ENCODE measurements around the gene GPRC5B.

GPRC5B gene

DNA sequence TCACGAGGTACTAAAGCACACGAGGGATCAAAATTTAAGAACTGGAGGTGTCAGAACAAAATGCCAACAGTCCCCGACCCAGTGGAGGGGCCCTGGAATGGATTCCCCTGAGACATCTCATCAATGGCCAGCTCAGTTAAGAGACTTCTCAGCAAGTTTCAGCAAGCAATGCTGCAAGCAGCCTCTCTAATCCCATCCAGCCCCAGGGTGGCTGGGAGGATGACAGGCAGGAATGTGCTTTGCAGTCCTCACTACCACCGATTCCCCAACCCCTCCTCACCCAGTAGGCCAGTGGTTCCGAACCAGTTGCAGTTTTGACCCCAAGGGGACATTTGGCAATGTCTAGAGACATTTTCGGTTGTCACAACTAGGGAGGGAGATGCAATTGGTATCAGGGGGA is 8.7 kb downstream of the GPRC5B start:
- no peak overlapping the region for H3K4me3 ChIP-seq (ENCODE audit: control insufficient read depth, low read depth, low read length)
- DNase-seq (ENCODE audit: low read depth), result no peak
- TF ChIP-seq, protein P1, sequence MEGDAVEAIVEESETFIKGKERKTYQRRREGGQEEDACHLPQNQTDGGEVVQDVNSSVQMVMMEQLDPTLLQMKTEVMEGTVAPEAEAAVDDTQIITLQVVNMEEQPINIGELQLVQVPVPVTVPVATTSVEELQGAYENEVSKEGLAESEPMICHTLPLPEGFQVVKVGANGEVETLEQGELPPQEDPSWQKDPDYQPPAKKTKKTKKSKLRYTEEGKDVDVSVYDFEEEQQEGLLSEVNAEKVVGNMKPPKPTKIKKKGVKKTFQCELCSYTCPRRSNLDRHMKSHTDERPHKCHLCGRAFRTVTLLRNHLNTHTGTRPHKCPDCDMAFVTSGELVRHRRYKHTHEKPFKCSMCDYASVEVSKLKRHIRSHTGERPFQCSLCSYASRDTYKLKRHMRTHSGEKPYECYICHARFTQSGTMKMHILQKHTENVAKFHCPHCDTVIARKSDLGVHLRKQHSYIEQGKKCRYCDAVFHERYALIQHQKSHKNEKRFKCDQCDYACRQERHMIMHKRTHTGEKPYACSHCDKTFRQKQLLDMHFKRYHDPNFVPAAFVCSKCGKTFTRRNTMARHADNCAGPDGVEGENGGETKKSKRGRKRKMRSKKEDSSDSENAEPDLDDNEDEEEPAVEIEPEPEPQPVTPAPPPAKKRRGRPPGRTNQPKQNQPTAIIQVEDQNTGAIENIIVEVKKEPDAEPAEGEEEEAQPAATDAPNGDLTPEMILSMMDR (IDR thresholded peaks at IDR 0.05; ENCODE audit: control insufficient read depth, insufficient read depth, low read depth, low read length, missing control alignments), result no peak

GRCh38 chr16:19874851-19875546 is 9.6 kb downstream of the GPRC5B start:
- no peak for DNase-seq (ENCODE audit: low read depth)
- no peak overlapping the region for H3K4me3 ChIP-seq (ENCODE audit: control insufficient read depth, low read depth, low read length)

DNA sequence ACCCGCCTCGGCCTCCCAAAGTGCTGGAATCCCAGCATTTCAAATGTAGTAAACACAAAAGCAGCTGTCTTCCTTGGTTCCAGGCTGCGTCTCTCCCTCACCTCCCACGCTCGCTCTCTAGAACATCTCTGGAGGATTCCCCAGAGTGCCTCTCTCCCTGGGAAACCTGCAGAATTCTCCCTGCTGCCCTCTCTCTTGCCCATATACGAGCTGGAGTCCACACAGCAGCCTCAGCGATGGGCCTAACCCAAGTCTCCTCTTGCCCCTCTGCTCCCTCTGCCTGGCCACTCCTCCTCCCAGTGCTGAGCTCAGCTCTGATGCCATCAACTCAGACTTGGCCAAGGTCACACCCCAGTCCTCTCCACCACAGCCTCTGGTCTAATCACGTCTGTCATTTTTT is 10.6 kb downstream of the GPRC5B start:
- no peak overlapping the region for H3K4me3 ChIP-seq (ENCODE audit: control insufficient read depth, low read depth, low read length)
- TF ChIP-seq, protein P1 (IDR thresholded peaks at IDR 0.05; ENCODE audit: control insufficient read depth, insufficient read depth, low read depth, low read length, missing control alignments), result no peak
- no peak for DNase-seq (ENCODE audit: low read depth)

More at GRCh38 chr16:19874851-19875546, 9.6 kb downstream of the GPRC5B start:
- TF ChIP-seq, protein P1 (IDR thresholded peaks at IDR 0.05; ENCODE audit: control insufficient read depth, insufficient read depth, low read depth, low read length, missing control alignments), result no peak

- no peak for DNase-seq (ENCODE audit: low read depth)
- TF ChIP-seq, protein P1 (IDR thresholded peaks at IDR 0.05; ENCODE audit: control insufficient read depth, insufficient read depth, low read depth, low read length, missing control alignments), result no peak
- no peak overlapping the region for H3K4me3 ChIP-seq (ENCODE audit: control insufficient read depth, low read depth, low read length)
Measured at GRCh38 chr16:19872935-19873334, 11.7 kb downstream of the GPRC5B start.

DNA sequence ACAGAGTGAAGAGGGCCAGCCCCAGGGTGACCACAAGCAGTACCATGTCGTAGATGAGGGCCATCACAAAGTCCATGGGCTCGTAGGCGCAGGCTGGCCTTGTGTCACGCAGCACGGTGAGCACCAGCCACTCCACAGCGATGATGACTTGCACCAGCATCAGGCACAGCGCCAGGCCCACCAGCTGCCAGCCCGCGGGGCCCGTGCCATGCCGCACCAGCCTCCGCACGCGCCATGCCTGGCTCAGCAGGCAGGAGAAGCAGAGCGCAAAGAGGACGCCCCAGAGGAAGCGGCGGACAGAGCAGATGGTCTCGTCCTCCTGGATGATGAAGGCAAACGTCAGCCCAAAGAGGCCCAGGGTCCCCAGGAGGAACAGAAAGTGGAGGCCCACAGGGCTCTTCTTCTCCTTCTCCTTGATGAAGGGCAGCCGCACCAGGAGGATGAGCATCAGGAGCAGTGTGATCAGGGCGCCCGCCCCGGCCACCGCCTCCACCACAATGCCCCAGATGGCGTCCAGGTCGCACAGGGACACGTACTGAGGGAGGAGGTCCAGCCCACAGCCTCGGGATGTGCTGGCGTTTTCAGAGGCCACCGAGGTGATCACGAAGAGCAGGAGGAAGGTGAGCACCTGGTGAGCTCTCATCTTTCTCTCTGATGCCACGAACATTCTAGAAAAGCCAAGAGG is 12.3 kb downstream of the GPRC5B start:
- no peak overlapping the region for H3K4me3 ChIP-seq (ENCODE audit: control insufficient read depth, low read depth, low read length)
- DNase-seq (ENCODE audit: low read depth), result no peak
- TF ChIP-seq, protein P1 (IDR thresholded peaks at IDR 0.05; ENCODE audit: control insufficient read depth, insufficient read depth, low read depth, low read length, missing control alignments), result no peak

DNA sequence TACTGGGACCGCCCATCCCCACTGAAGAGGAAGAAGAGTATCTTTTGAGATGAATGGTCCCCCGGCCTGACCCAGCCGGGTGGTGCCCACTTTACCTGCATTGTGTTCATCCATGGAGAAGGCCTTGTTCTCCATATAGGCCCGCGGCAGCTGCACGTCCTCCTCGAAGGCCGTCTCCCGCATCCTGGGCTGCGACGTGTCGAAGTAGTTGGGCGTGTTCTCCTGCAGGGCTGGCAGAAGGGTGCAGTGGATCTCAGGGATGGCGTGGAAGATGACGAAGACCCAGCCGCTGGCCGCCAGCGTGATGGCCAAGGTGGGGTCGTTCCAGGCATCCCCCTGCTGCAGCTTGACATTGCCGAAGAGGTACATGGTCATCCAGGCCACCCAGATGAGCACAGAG is 12.9 kb downstream of the GPRC5B start:
- H3K4me3 ChIP-seq (ENCODE audit: control insufficient read depth, low read depth, low read length), result no peak overlapping the region
- no peak for DNase-seq (ENCODE audit: low read depth)
- TF ChIP-seq, protein P1 (IDR thresholded peaks at IDR 0.05; ENCODE audit: control insufficient read depth, insufficient read depth, low read depth, low read length, missing control alignments), result no peak
